Stimulated activated CD8-positive, alpha-beta memory T cell treated with anti-CD3 and anti-CD28 coated beads, Interleukin-12 subunit alpha, Interleukin-12 subunit beta, amount 100 ng/mL, for 1 hour (primary cell): ENCODE results near the gene ZNF483.
A peak's percentile ranks its signal among the peaks of the same experiment; 100 is the strongest.
"Not testable (repeated sequence)": the region's sequence is repeated elsewhere in the genome, so short reads cannot be mapped to it uniquely, and the experiment has no call there.

Experiments
- DNase-seq: peaks from one replicate; pipeline ENCODE4 v3.0.0-alpha.2; 2020; ENCODE audit warnings: low read depth

Gene ZNF483

DNA sequence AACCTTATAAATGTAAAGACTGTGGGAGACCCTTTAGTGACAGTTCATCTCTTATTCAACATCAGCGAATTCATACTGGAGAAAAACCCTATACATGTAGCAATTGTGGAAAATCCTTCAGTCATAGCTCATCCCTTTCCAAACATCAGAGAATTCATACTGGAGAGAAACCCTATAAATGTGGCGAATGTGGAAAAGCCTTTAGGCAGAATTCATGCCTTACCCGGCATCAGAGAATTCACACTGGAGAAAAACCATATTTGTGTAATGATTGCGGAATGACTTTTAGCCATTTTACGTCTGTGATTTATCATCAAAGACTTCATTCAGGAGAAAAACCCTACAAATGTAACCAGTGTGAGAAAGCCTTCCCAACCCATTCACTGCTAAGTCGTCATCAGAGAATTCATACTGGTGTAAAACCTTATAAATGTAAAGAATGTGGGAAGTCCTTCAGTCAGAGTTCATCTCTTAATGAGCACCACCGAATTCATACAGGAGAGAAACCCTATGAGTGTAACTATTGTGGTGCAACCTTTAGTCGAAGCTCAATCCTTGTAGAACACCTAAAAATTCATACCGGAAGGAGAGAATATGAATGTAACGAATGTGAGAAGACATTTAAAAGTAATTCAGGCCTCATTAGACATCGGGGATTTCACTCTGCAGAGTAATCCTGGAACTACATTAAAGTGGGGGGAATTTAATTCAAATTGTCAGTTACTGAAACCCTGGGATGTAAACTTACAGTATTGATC, 17.7 kb downstream of the ZNF483 start:
- no peak for DNase-seq

DNA sequence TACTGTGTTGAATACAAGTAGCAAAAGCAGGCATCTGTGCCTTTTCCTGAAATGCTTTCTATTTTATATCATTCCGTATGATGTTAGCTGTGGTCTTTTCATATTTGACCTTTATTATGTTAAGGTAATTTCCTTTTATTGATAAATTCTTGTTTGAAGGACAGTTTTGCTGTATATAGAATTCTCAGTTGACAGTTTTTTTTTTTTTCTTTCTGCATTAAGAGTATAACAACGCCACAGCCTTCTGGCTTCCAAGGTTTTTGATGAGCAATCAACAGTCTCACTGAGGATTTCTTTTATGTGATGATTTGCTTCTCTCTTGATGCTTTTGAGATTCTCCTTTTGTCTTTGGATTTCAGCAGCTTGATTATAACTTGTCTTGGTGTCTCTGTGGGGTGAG, 23.6 kb downstream of the ZNF483 start:
- DNase-seq = no peak

- not testable (repeated sequence) for DNase-seq
Measured at GRCh38 chr9:111555425-111555824, 30.4 kb downstream of the ZNF483 start.

GRCh38 chr9:111559000-111559610, 34.1 kb downstream of the ZNF483 start:
- DNase-seq = no peak

GRCh38 chr9:111561165-111561719, 36.3 kb downstream of the ZNF483 start:
- DNase-seq = no peak

DNA sequence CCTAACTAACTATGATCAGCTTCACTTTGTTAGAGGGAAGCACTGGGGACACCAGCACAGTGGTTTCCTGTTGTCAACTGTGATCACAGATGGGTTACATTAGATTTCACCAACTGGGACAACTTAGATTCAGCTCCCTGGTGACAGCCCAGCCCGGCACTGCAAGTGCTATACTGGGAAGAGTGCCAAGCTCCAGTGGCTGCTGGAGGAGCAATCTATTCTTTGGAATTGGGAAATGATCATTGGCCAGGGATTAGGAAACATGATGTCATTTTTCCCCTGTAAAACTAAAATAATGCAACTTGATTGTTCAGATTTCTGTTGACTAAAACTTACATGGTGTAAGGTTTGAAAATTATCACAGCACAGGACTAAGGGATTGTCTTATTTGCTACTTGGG, 41.3 kb downstream of the ZNF483 start:
- no peak for DNase-seq

GRCh38 chr9:111568127-111568526, 43.1 kb downstream of the ZNF483 start:
- not testable (repeated sequence) for DNase-seq

DNA sequence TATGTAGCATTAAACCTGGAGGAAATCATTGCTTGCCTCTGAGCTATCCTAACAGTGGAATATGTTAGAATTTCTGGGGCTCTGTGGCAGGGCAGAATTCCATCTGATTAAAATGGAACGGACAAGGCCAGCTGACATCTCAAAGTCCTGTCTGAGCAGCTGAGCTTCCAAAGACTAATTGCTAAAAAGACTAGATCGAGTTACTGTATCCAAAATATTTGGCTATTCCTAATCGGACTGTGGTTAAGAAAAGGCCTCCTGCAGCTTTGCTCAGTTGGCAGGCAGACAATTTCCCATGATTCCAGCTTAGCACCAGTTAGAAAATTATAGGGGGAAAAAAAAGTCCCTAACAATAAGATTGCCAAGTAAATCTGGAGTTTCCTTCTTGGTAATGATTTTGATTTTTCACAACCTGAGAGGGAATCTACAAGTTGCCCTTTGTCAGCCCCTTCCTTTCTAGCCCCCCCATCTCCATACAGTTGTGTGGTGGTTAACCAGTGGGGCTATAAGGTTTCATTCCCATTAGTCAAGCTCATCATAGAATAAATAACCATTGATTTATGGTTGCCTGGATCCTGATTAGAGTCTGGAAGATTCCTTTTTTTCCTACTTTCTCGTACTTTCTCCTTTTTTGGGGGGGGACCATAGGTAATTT, 48.1 kb downstream of the ZNF483 start:
- no peak for DNase-seq

DNA sequence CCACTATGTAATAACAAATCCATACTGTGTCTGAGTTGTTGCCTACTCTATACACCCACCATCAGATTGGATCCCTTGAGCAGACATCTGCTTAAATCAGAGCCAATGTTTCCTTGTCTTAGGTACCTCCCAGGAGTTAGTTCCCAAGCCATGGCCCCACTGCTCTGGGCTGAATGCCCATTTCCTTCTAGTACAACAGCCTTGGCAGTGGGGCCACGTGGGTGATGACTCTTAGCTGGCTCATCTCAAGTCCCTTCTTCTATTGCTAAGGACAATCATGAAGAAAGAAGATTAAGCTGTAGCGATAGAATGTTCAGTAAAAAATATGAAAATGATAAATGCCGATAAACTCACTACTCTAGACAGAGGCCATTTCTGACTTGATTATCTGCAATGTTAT, 57.9 kb downstream of the ZNF483 start:
- DNase-seq = no peak

- no peak for DNase-seq
Measured at GRCh38 chr9:111586378-111586777, 61.4 kb downstream of the ZNF483 start.

DNA sequence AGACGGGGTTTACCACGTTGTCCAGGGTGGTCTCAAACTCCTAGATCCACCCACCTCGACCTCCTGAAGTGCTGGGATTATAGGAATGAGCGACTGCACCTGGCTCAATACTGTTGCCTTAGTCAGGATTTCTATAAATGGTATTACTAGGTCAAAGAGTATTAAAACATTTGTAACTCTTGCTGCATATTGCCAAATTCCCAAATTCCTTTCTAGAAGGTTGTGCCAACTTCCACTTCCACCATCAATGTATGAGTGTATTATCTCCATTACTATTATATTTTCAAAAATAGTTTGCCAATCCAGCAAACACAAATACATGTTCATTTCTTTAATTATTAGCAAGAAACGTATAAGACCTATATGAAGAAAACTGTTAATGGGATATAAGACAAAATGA, 63.9 kb downstream of the ZNF483 start:
- no peak for DNase-seq

DNA sequence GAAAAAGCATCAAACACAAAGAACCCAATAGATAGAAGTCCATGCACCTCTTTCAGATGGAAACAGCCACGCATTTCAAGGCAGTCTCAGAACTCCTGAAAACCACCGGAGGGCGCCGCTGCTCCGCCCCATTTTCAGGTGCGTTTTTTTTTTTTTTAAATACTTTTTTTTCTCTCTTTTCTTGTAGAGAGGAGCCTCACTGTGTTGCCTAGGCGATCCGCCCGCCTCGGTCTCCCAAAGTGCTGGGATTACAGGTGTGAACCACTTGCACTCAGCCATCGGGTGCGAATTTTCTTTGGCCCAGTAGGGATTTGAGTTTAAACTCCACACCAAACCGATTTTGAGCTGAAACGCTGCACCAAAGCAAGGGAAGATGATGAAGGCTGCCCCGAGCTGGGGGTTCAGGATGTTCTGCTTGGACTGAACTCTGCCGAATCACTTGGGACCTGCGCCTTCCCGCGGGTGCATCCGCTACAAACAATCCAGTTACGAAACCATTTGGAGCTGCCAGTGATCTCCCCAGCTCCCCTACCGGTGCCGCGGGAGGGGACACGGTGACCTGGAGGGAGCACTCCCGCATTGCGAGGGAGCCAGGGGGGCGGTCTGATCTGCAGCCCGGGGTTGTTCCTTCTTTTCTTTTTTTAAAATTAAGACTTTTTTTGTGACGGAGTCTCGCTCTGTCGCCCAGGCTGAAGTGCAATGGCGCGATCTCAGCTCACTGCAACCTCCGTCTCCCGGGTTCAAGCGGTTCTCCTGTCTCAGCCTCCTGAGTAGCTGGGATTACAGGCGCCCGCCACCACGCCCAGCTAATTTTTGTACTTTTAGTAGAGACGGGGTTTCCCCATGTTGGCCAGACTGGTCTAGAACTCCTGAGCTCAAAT, 73.1 kb downstream of the ZNF483 start:
- peak; percentile 30 for DNase-seq

DNA sequence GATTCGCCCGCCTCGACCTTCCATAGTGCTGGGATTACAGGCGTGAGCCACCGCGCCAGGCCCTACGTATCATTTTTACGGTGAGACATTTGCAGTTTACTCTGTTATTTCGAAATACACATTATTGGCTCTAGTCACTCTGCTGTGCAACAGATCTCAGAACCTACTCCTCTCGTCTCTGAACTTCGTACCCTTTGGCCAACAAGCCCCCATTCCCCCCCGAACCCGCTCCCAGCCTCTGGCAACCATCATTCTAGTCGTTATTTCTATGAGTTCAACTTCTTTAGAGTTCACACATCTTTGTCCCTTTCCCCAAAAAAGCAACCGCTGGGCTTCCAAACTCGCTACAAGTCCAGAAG, 73.7 kb downstream of the ZNF483 start:
- no peak for DNase-seq

GRCh38 chr9:111599092-111599954, 74.3 kb downstream of the ZNF483 start, which contains the start of gene PTGR1:
TSS of gene PTGR1 (minus strand) at chr9:111599647. CDS start at chr9:111597422, 2,225 bp downstream.
- no peak for DNase-seq

GRCh38 chr9:111599955-111600343, 75.0 kb downstream of the ZNF483 start:
- DNase-seq = no peak

- no peak for DNase-seq
Measured at GRCh38 chr9:111601237-111602018, 76.4 kb downstream of the ZNF483 start.

- DNase-seq = no peak
Measured at GRCh38 chr9:111603041-111603440, 78.1 kb downstream of the ZNF483 start.

- no peak for DNase-seq
Measured at GRCh38 chr9:111604054-111604615, 79.2 kb downstream of the ZNF483 start.

- no peak for DNase-seq
Measured at GRCh38 chr9:111605041-111605559, 80.1 kb downstream of the ZNF483 start.

- DNase-seq = no peak
Measured at GRCh38 chr9:111610149-111610548, 85.2 kb downstream of the ZNF483 start.
